ENCODE measurements around the gene TAP1.

Gene TAP1

GRCh38 chr6:32853541-32854375 lies at the start of gene TAP1, which contains the start of gene PSMB9 (continued):
- TF ChIP-seq ELK4 (IDR thresholded peaks at IDR 0.05; ENCODE audit: borderline replicate concordance, low read depth, low read length) (no peak), ZNF19 (tag by site-specific recombination; IDR thresholded peaks at IDR 0.05; ENCODE audit: low read depth) (no peak), ZNF571 (tag by site-specific recombination; IDR thresholded peaks at IDR 0.05) (no peak), ZBTB11 (tag by site-specific recombination; conservative IDR thresholded peaks at IDR 0.05; ENCODE audit: low read depth) (no peak; the same call in none of the 2 replicates), ZNF501 (tag by site-specific recombination; IDR thresholded peaks at IDR 0.05) (peak; percentile 11), ZNF777 (tag by site-specific recombination; IDR thresholded peaks at IDR 0.05; ENCODE audit: borderline replicate concordance) (no peak), GLI4 (tag by site-specific recombination; IDR thresholded peaks at IDR 0.05) (no peak), ZNF112 (tag by site-specific recombination; IDR thresholded peaks at IDR 0.05) (no peak), ZNF394 (tag by site-specific recombination; IDR thresholded peaks at IDR 0.05; ENCODE audit: borderline replicate concordance) (peak; percentile 93), ZSCAN4 (tag by site-specific recombination; IDR thresholded peaks at IDR 0.05) (no peak), ZBTB20 (tag by site-specific recombination; IDR thresholded peaks at IDR 0.05) (peak; percentile 99), ZNF140 (tag by site-specific recombination; IDR thresholded peaks at IDR 0.05) (no peak), ZNF558 (tag by site-specific recombination; IDR thresholded peaks at IDR 0.05) (no peak), ZNF792 (tag by site-specific recombination; IDR thresholded peaks at IDR 0.05) (no peak), MYNN (tag by site-specific recombination; IDR thresholded peaks at IDR 0.05; ENCODE audit: borderline replicate concordance) (no peak), ZNF280D (tag by site-specific recombination; IDR thresholded peaks at IDR 0.05) (no peak), ZXDB (tag by site-specific recombination; IDR thresholded peaks at IDR 0.05) (0 out of 2 replicates have a peak, but pooled peaks have one; percentile 49), ZNF37A (tag by site-specific recombination; IDR thresholded peaks at IDR 0.05) (no peak), RBAK (tag by site-specific recombination; IDR thresholded peaks at IDR 0.05) (no peak), EGR2 (tag by site-specific recombination; IDR thresholded peaks at IDR 0.05; ENCODE audit: low read depth) (peak; percentile 18; the same call in 1 of the 2 replicates), MZF1 (tag by site-specific recombination; IDR thresholded peaks at IDR 0.05; ENCODE audit: borderline replicate concordance) (no peak), ZBTB10 (tag by site-specific recombination; IDR thresholded peaks at IDR 0.05) (no peak; the same call in 1 of the 2 replicates), ZNF610 (tag by site-specific recombination; IDR thresholded peaks at IDR 0.05; ENCODE audit: borderline replicate concordance) (peak; percentile 57; the same call in 1 of the 2 replicates), ZNF549 (tag by site-specific recombination; IDR thresholded peaks at IDR 0.05) (no peak), ZNF555 (tag by site-specific recombination; conservative IDR thresholded peaks at IDR 0.05) (no peak), KLF16 (tag by site-specific recombination; IDR thresholded peaks at IDR 0.05) (no peak), ZNF184 (tag by site-specific recombination; IDR thresholded peaks at IDR 0.05) (no peak), ZNF664 (tag by site-specific recombination; IDR thresholded peaks at IDR 0.05) (no peak), SCRT1 (tag by site-specific recombination; IDR thresholded peaks at IDR 0.05; ENCODE audit: borderline replicate concordance) (no peak)
